NCI-H446 (cell line): ENCODE measurements around the gene DCBLD2.
"Not testable (repeated sequence)": the region's sequence is repeated elsewhere in the genome, so short reads cannot be mapped to it uniquely, and the experiment has no call there.

Experiments
- DNase-seq, 2 experiments: peaks; one replicate each; lab custom pipeline; 2025; lab: John Stamatoyannopoulos, UW

Gene DCBLD2

GRCh38 chr3:98892263-98892662 is 9.2 kb downstream of the DCBLD2 start:
- DNase-seq: no peak

GRCh38 chr3:98890965-98891910 is 10.3 kb downstream of the DCBLD2 start:
- no peak for DNase-seq

- no peak for DNase-seq
Measured at GRCh38 chr3:98890181-98890835, 11.2 kb downstream of the DCBLD2 start.

GRCh38 chr3:98887684-98888083 is 13.8 kb downstream of the DCBLD2 start:
- no peak for DNase-seq

DNA sequence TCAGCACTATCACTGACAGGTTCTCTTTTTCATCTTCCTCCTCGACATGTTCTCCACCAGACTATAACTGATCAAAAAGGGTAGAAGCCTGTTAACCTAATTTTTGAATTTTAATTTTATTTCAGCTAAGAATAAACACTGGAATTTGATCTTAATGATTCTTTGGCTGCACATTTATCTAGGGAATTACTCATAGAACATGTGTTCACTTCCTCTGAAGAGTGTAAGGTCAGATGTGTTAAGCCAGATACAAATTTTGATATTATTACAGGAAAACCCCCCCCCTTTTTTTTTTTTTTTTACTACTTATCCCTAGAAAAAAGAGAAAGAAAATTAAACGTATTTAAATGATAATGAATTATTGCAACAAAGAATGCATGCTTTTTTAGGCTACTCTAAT is 15.0 kb downstream of the DCBLD2 start:
- no peak for DNase-seq

- DNase-seq: no peak
Measured at GRCh38 chr3:98885851-98886250, 15.6 kb downstream of the DCBLD2 start.

- no peak for DNase-seq
Measured at GRCh38 chr3:98884675-98885371, 16.7 kb downstream of the DCBLD2 start.

DNA sequence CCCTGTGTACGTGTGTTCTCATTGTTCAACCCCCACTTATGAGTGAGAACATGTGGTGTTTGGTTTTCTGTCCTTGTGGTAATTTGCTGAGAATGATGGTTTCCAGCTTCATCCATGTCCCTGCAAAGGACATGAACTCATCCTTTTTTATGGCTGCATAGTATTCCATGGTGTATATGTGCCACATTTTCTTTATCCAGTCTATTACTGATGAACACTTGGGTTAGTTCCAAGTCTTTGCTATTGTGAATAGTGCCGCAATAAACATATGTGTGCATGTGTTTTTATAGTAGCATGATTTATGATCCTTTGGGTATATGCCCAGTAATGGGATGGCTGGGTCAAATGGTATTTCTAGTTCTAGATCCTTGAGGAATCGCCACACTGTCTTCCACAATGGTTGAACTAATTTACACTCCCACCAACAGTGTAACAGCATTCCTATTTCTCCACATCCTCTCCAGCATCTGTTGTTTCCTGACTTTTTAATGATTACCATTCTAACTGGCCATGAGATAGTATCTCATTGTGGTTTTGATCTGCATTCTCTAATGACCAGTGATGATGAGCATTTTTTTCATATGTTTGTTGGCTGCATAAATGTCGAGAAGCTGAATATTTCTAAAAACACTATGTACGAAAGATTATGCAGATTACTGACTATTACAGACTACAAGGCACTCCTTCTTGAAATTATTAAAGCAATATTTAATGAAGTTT is 18.7 kb downstream of the DCBLD2 start:
- DNase-seq: not testable (repeated sequence)

DNA sequence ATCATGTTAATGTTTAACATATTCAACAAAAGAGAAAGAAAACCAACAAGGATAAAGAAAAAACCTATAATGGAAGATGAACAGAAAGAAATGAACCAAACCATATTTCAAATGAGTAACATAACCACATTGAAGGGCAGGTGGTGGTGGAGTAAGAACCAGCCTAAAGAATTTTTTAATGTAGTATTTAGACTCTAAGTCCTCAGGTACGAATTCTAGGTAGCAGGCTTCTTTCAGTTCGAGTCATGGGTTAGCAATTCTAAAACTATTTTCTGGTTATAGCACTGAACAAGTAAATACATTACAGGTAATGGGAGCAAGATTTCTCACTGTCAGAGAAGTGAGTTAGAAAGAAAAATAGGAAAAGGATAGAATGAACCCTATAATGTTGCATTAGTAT is 24.4 kb downstream of the DCBLD2 start:
- DNase-seq: no peak

DNA sequence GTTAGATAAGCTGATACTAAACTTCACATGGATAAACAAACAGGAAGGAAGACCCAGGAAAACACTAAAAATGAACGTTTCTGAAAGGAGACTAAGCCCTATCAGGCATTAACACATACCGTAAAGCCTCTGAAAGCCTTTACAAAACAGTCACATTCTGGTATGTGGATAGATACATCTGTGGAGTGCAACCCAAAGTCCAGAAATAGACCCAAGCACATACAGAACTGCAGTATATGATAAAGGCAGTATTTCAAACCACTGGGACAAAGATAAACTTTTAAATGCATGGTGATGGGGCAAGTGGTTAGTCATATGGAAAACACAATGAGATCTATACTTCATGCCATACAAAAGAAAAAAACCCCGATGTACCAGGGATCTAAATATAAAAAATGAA is 26.0 kb downstream of the DCBLD2 start:
- no peak for DNase-seq

DNA sequence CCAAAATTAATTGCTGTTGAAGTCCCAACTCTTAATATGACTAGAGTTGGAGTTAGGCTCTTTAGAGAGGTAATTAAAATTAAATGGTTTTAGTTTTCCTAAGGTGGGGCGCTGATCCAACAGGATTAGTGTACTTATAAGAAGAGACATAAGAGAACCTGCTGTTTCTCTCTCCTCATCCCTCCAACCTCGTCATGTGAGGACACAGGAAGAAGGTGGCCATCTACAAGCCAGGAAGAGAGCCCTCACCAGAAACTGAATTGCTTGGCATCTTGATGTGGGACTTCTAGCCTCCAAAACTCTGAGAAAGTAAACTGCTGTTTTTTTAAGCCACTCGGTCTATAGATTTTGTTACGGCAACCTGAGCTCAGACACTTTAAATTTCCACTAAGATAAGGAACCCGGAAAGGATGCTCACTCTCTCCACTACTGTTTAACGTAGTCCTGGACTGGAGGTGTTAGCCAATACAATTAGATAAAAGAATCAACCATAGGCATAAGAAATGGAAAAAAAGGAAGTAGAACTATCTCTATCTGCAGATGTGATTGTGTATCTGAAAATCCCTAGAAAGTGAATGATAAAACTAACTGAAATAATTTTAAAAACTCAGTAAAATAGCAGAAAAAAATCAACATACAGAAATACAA is 26.8 kb downstream of the DCBLD2 start:
- no peak for DNase-seq

- DNase-seq: no peak
Measured at GRCh38 chr3:98869391-98869790, 32.1 kb downstream of the DCBLD2 start.

GRCh38 chr3:98857971-98858370 is 43.5 kb downstream of the DCBLD2 start:
- DNase-seq: not testable (repeated sequence)

DNA sequence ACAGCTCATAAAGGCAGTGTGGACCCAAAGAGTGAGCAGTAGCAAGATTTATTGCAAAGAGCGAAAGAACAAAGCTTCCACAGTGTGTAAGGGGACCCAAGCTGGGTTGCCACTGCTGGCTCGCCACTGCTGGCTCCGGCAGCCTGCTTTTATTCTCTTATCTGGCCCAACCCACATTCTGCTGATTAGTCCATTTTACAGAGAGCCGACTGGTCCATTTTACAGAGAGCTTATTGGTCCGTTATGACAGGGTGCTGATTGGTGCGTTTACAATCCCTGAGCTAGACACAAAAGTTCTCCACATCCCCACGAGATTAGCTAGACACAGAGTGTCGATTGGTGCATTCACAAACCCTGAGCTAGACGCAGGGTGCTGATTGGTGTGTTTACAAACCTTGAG is 44.2 kb downstream of the DCBLD2 start:
- not testable (repeated sequence) for DNase-seq

DNA sequence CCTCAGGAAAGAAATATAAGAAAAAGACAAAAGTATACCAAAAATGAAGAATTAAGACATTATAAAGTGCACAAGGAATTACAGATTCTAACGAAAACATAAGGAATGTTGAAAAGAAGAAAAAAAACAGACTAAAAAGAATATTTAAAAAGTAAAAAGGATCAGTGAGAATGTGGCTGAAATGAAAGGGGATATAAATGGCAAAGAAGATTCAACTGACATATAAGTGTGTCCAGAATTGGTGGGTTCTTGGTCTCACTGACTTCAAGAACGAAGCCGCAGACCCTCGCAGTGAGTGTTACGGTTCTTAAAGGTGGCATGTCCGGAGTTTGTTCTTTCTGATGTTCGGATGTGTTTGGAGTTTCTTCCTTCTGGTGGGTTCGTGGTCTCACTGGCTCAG is 44.8 kb downstream of the DCBLD2 start:
- DNase-seq: no peak

- DNase-seq: peak; percentile 14 to 45
Measured at GRCh38 chr3:98855806-98856400, 45.6 kb downstream of the DCBLD2 start.

DNA sequence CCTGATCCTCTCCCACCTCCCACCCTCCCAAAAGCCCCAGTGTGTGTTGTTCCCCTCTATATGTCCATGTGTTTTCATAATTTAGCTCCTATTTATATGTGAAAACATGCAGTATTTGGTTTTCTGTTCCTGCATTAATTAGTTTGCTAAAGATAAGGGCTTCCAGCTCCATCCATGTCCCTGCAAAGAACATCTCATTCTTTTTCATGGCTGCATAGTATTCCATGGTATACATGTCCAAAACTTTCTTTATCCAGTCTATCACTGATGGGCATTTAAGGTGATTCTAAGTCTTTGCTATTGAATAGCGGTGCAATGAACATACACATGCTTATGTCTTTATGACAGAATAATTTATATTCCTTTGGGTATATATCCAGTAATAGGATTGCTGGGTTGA is 53.4 kb downstream of the DCBLD2 start:
- no peak for DNase-seq

DNA sequence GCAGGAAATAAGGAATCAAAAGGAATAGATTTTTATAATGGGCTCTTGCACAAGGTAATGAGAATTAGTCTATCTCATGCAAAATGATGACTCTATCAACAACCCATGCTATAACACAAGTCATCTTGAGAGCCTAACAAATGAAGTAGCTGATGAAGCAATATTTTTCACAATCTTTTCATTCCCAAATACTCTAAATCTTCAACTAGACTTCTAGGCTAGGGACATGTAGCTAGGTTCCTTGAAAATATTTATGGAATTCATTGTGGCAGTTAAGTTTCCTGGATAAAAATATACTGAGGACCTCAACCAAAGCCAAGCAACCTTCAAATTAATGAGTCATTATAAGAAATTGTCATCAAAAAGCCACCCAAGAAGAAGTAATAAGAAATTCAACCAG is 55.4 kb downstream of the DCBLD2 start:
- no peak for DNase-seq

DNA sequence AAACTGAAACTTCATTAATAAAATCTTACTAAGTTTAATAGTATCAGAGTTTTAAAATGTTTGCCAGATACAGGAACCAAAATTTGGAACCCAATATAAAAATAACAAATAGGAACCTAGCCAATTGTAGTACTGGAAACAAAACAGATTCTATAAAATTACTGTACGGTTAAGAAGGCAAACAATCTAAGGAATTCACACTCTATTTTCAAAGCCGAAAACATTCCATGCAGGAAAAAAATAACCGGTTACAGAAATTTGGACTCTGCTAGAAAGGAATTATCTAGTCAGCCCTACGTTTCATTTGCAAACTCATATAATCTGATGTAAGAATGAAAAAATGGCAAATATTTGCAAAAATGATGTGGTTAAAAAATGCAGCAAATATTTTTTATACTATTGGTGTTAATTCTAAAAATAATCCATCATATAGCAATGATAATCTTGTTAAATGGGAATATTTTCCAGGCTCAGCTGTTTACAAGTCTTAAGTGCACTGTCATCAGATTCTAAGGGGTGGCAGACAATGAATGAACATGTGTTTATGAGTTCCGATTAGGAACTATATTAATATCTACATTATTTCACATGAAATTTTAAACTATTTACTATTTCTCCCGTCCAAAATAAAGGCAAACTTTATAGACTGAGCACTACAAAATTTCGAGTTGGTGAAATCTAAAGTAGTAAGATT is 58.1 kb downstream of the DCBLD2 start:
- no peak for DNase-seq

- DNase-seq: no peak
Measured at GRCh38 chr3:98839846-98840245, 61.6 kb downstream of the DCBLD2 start.
